H1 (cell line): ENCODE measurements around the gene CDK5R1. TPM values are rescaled to one million over a fixed set of nuclear protein-coding genes. Genes with fewer than 3 reads are reported as not detected.

Source experiments
- ASH2L ChIP-seq: fragments of 200-600, 300-600 bp; sonication (generic); IDR thresholded peaks from one replicate; pipeline ENCODE4 v1.7.1; 2017; ENCODE audit warnings: low read length
- CREB1 ChIP-seq: IDR thresholded peaks from 2 replicates; pipeline ENCODE4 v1.6.1; 2012; ENCODE audit warnings: inconsistent platforms
- CTBP2 ChIP-seq: IDR thresholded peaks from 2 replicates; pipeline ENCODE4 v1.7.0; 2011; ENCODE audit warnings: borderline replicate concordance, mild to moderate bottlenecking, moderate library complexity, mixed read lengths, low read length; ENCODE audit not compliant: insufficient read depth, insufficient read length
- SIN3A ChIP-seq, 2 experiments: IDR thresholded peaks in 1 of 2; conservative IDR thresholded peaks in 1 of 2; 2 replicates each; pipeline ENCODE4 v1.6.1; 2011 to 2012; ENCODE audit warnings: low read length in 2 of 2, improper control_type of control experiment in 1 of 2, low read depth in 1 of 2, mild to moderate bottlenecking in 1 of 2
- polyA plus RNA-seq, 7 experiments: library from polyadenylated mRNA; depleted of rRNA in 3 of 7; stranded (reverse) in 5 of 7; unstranded in 2 of 7; fragments of >200 nt in 5 of 7; fragments of 200-250 nt in 2 of 7; gene quantifications; 1 replicate in 5 of 7; 2 replicates in 1 of 7; 4 replicates in 1 of 7; pipeline versions ENCODE4 v1.2.1 to v1.2.3, GENCODE V29; 2011 to 2013; ENCODE audit warnings: missing spikeins in 2 of 7, mixed read lengths in 2 of 7
- total RNA-seq: library from RNA; stranded (reverse); fragmentation: NEBNext Ultra II Directional; extraction: Animal tissue kit (Norgen Biotek cat#: 25700); gene quantifications from 2 replicates; pipeline ENCODE4 v1.2.1, GENCODE V29; 2021

Gene CDK5R1
- total and polyA plus RNA-seq, 2 of the 8 experiments (the other 6 are each of a cell fraction or from before 2014, with no cell fraction given): 2.7 to 9.9 TPM

GRCh38 chr17:32533296-32533695 is 46.5 kb downstream of the CDK5R1 start (continued):
- TF ChIP-seq SIN3A (conservative IDR thresholded peaks at IDR 0.05 in 1 of 2, IDR thresholded peaks at IDR 0.05 in 1 of 2; ENCODE audit: low read depth in 1 of 2, low read length in 2 of 2) (no peak), CREB1 (no peak), CTBP2 (no peak), ASH2L (no peak)
